ENCODE measurements around the gene INSRR.

Gene INSRR

DNA sequence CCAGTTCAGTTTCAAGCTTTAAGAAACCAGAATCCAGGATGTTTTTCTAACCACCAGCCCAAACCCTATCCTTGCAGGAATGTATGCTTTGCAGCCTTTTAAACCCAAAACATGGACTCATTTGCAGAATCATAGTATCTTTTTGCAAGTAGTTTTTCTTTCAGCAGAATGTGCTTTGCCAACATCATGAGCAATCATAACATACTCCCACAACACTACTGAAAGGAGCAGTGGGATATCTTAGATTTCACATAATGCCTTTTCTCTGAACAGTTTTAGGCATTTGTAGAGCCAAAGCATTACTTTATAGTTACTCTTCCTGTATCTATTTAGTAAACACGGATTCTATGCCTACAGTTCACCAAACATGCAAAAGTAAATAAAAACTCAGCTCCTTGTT is 32.3 kb downstream of the INSRR start:
- Histone ChIP-seq H3K4me1 (no peaks in the 10 kb centered on the region), H3K9me3 (no peaks in the 10 kb centered on the region), H3K27me3 (peaks cover 0 to 21% of the 10 kb centered on the region in 2 donors), H3K4me3 (no peak overlapping the region), H3K36me3 (no peaks in the 10 kb centered on the region), H3K27ac (no peak overlapping the region)
- intact Hi-C loops (cut with DNase I; ENCODE audit: low total_unique reads): no loop called here
- DNase-seq: no peak
- no peak for TF ChIP-seq CTCF (IDR thresholded peaks at IDR 0.05)

GRCh38 chr1:156823210-156823790 is 35.6 kb downstream of the INSRR start:
- Histone ChIP-seq H3K27ac (no peak overlapping the region), H3K4me3 (no peak overlapping the region), H3K27me3 (peaks cover 0 to 5% of the 10 kb centered on the region in 2 donors), H3K36me3 (no peaks in the 10 kb centered on the region), H3K9me3 (no peaks in the 10 kb centered on the region), H3K4me1 (no peaks in the 10 kb centered on the region)
- DNase-seq: no peak
- TF ChIP-seq CTCF (IDR thresholded peaks at IDR 0.05): no peak
- intact Hi-C loops (cut with DNase I; ENCODE audit: low total_unique reads): no loop called here

DNA sequence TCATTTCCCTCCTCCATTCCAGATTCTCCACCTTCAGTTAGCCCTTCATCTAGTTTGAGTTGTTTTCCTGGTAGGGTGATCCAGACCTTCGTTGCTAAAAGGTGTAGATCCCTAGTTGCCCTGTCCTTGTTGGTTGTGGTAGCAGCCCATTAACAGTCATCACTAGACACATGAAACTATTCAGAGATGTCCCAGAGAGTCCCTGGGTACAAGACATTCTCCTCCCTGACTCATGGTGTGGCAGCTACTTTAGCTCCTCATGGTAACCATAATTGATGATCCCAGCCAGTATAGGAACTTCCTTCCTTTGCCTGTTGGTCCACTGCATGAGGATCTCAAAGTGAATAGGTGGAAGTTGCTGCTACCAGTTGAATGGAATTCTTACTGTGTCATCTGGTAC is 36.2 kb downstream of the INSRR start:
- Histone ChIP-seq H3K27ac (no peak overlapping the region), H3K4me3 (no peak overlapping the region), H3K4me1 (no peaks in the 10 kb centered on the region), H3K36me3 (no peaks in the 10 kb centered on the region), H3K27me3 (peaks cover 0 to 5% of the 10 kb centered on the region in 2 donors), H3K9me3 (no peaks in the 10 kb centered on the region)
- TF ChIP-seq CTCF (IDR thresholded peaks at IDR 0.05): no peak
- DNase-seq: no peak
- intact Hi-C loops (cut with DNase I; ENCODE audit: low total_unique reads): no loop called here

DNA sequence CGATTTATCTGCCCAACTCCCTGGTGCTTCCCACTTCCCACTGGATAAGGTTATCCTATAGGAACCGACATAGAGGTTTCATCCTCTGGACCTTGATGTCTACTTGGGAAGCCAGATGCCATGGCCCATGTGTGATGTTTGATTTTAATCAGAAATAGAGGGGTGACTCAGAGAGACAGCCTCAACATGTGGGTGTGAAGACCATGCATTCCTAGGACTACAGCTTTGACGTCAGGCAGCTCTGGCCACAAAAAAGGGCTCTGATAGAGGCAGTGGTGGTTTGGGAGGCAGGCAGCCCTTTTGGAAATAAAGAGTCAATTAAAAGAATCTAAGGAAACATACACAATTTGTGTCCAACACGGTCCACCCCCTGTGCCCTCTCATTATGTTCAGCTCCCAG is 37.1 kb downstream of the INSRR start:
- Histone ChIP-seq H3K4me1 (no peaks in the 10 kb centered on the region), H3K27me3 (peaks cover 0 to 5% of the 10 kb centered on the region in 2 donors)

DNA sequence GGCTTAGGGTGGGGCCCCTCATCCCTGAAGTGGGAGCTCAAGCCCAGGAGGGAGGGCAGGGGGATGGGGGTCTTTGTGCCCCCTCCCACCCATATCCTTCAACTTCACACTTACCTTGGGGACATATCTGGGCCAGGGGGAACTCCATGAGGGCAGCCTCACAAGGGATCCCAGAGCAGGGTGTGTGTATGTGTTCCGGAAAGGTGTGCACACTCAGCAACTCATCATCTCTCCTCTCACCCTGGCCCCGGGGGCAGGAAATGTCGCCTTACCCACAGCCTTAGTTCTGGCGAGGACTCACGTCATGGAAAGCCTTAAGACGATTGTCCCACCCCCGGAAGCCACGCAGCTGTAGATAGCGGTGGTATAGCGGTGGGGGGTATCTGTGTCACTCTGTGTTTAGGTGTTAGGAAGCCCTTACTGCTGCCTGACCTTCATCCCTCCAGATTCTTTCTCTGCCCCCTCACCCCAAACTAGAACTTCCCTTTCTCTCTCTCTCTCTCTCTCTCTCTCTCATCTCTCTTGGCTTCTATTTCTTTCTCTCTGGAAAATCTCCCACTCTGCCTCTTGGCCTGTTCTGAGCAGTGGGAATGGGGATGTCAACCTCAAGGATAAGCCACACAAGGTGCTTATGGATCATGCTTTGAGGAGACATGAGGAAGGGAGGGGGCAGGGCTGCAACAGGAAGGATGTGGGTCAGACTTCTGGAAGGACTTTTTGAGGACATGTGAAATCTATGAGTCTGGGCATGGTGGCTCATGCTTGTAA is 42.2 kb downstream of the INSRR start, which contains the start of gene SH2D2A:
TSS of gene SH2D2A (minus strand) at position 288 of the 768 bp plus-strand sequence. CDS start at position 148, 140 bp downstream.
- H3K4me3 ChIP-seq: no peak within 1 kb of the TSS
- peak in 1 of 2 donors; percentile 62 for DNase-seq
- H3K9me3 ChIP-seq: no peaks in the 10 kb centered on the region
- H3K4me1 ChIP-seq: peaks cover 0 to 14% (median 12%) of the 10 kb centered on the region in 4 donors
- peaks cover 0 to 7% of the 10 kb centered on the region in 2 donors for H3K27me3 ChIP-seq
- no peaks in the 10 kb centered on the region for H3K36me3 ChIP-seq
- intact Hi-C loops (cut with DNase I; ENCODE audit: low total_unique reads): no loop called here
- H3K27ac ChIP-seq: peak within 1 kb of the TSS in 1 of 2 donors; percentile 22
- no peak for TF ChIP-seq CTCF (IDR thresholded peaks at IDR 0.05)

More for the DNA sequence above, 37.1 kb downstream of the INSRR start:
- DNase-seq: no peak
- TF ChIP-seq CTCF (IDR thresholded peaks at IDR 0.05): no peak
- H3K36me3 ChIP-seq: no peaks in the 10 kb centered on the region
- intact Hi-C loops (cut with DNase I; ENCODE audit: low total_unique reads): no loop called here
- no peak overlapping the region for H3K27ac ChIP-seq
- H3K9me3 ChIP-seq: no peaks in the 10 kb centered on the region
- H3K4me3 ChIP-seq: no peak overlapping the region

All from tibial artery (tissue), 4 donors.